ENCODE data around the gene TTC7B. TPM values are rescaled to one million over a fixed set of nuclear protein-coding genes. Genes with fewer than 3 reads are reported as not detected.

TTC7B gene
- polyA plus RNA-seq, 1 donor (not counting 4 experiments of a cell fraction or from before 2014, with no cell fraction given), result 21.4 TPM

DNA sequence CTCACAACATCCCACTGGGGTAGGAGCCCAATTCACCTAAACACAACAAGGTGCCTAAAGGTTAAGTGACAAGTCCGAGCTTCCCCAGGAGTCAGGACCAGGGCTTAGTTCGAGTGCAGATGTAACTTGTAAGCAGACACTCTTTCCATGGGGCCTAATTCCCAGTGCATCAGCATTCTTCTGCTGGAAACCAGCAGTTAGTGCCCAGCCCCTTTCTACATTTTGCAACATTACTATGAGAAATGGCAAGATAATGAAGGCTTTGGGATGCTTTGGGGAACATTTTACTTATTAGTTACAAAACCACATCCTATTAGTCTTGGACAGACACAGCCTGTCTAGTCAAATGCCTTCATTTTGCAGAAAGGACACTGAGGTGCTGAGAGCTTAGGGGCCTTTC is 239.6 kb downstream of the TTC7B start:
- FAIRE-seq (no peak), DNase-seq (ENCODE audit: low read depth, low spot score) (no peak)
- Histone ChIP-seq H3K4me2 (ENCODE audit: control insufficient read depth, extremely low read depth, insufficient read depth, low read depth, low read length) (no peak overlapping the region), H3K27me3 (ENCODE audit: control insufficient read depth, extremely low read depth, insufficient read depth, low read length) (no peaks in the 10 kb centered on the region), H3K9ac (ENCODE audit: control insufficient read depth, extremely low read depth, insufficient read depth, low read length) (no peak overlapping the region), H4K20me1 (ENCODE audit: control insufficient read depth, extremely low read depth, insufficient read depth, low read length) (no peaks in the 10 kb centered on the region), H3K79me2 (ENCODE audit: control insufficient read depth, insufficient read depth, low read length) (no peaks in the 10 kb centered on the region), H3K4me1 (ENCODE audit: control insufficient read depth, extremely low read depth, insufficient read depth, low read length) (no peaks in the 10 kb centered on the region), H3K4me3 (ENCODE audit: control insufficient read depth in 2 of 3, extremely low read depth in 1 of 3, insufficient read depth in 2 of 3, low read depth in 1 of 3, low read length in 3 of 3) (no peak overlapping the region), H3K36me3 (ENCODE audit: control insufficient read depth in 2 of 2, extremely low read depth in 1 of 2, insufficient read depth in 2 of 2, low read length in 2 of 2) (peaks cover 0 to 10% of the 10 kb centered on the region in 2 experiments), H2AFZ (ENCODE audit: control insufficient read depth, low read length) (no peak overlapping the region), H3K27ac (ENCODE audit: control insufficient read depth, insufficient read depth, low read length) (no peak overlapping the region), H3K9me3 (ENCODE audit: control insufficient read depth, low read depth, low read length) (no peaks in the 10 kb centered on the region), H3K9me1 (ENCODE audit: control insufficient read depth, extremely low read depth, insufficient read depth, low read length) (no peaks in the 10 kb centered on the region)
- no peak for TF ChIP-seq EZH2 (IDR thresholded peaks at IDR 0.05; ENCODE audit: low read length)
- TF ChIP-seq, protein P1, sequence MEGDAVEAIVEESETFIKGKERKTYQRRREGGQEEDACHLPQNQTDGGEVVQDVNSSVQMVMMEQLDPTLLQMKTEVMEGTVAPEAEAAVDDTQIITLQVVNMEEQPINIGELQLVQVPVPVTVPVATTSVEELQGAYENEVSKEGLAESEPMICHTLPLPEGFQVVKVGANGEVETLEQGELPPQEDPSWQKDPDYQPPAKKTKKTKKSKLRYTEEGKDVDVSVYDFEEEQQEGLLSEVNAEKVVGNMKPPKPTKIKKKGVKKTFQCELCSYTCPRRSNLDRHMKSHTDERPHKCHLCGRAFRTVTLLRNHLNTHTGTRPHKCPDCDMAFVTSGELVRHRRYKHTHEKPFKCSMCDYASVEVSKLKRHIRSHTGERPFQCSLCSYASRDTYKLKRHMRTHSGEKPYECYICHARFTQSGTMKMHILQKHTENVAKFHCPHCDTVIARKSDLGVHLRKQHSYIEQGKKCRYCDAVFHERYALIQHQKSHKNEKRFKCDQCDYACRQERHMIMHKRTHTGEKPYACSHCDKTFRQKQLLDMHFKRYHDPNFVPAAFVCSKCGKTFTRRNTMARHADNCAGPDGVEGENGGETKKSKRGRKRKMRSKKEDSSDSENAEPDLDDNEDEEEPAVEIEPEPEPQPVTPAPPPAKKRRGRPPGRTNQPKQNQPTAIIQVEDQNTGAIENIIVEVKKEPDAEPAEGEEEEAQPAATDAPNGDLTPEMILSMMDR (optimal IDR thresholded peaks at IDR 0.05 in 1 of 3, IDR thresholded peaks at IDR 0.05 in 1 of 3, conservative IDR thresholded peaks at IDR 0.05 in 1 of 3; ENCODE audit: extremely low read depth in 1 of 3, insufficient read depth in 2 of 3, low read length in 3 of 3), result no peak
- dilution Hi-C loops (cut with MboI; ENCODE audit: extremely low pct_ligation_motif_present, low sequenced_read_pairs), result no loop called here

DNA sequence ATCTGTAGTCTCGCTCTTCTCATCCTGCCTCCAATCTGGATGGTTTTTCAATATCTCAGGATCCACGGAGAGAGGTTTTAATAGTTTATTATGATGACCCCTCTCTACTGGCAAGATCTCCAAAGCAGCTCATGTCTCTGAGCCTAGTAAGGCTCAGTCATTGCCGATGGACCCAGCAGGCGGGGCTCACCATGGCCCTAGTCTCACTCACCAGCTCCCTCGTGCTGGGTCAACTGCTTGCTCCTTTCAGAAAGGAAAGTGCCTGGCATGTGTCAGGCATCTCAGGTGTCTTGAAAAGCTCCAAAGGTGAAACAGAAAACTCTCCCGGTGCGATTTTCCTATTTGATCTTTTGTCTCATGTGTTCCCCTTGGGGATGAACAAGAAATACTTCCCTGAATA is 240.4 kb downstream of the TTC7B start:
- Histone ChIP-seq H3K27me3 (ENCODE audit: control insufficient read depth, extremely low read depth, insufficient read depth, low read length) (no peaks in the 10 kb centered on the region), H3K27ac (ENCODE audit: control insufficient read depth, insufficient read depth, low read length) (no peak overlapping the region), H4K20me1 (ENCODE audit: control insufficient read depth, extremely low read depth, insufficient read depth, low read length) (no peaks in the 10 kb centered on the region), H3K36me3 (ENCODE audit: control insufficient read depth in 2 of 2, extremely low read depth in 1 of 2, insufficient read depth in 2 of 2, low read length in 2 of 2) (peaks cover 0 to 10% of the 10 kb centered on the region in 2 experiments), H2AFZ (ENCODE audit: control insufficient read depth, low read length) (no peak overlapping the region), H3K4me2 (ENCODE audit: control insufficient read depth, extremely low read depth, insufficient read depth, low read depth, low read length) (no peak overlapping the region), H3K9ac (ENCODE audit: control insufficient read depth, extremely low read depth, insufficient read depth, low read length) (no peak overlapping the region), H3K4me1 (ENCODE audit: control insufficient read depth, extremely low read depth, insufficient read depth, low read length) (no peaks in the 10 kb centered on the region), H3K9me1 (ENCODE audit: control insufficient read depth, extremely low read depth, insufficient read depth, low read length) (no peaks in the 10 kb centered on the region), H3K79me2 (ENCODE audit: control insufficient read depth, insufficient read depth, low read length) (no peaks in the 10 kb centered on the region), H3K4me3 (ENCODE audit: control insufficient read depth in 2 of 3, extremely low read depth in 1 of 3, insufficient read depth in 2 of 3, low read depth in 1 of 3, low read length in 3 of 3) (no peak overlapping the region), H3K9me3 (ENCODE audit: control insufficient read depth, low read depth, low read length) (no peaks in the 10 kb centered on the region)
- dilution Hi-C loops (cut with MboI; ENCODE audit: extremely low pct_ligation_motif_present, low sequenced_read_pairs), result no loop called here
- no peak for FAIRE-seq
- no peak for DNase-seq (ENCODE audit: low read depth, low spot score)
- TF ChIP-seq EZH2 (IDR thresholded peaks at IDR 0.05; ENCODE audit: low read length), result no peak
- TF ChIP-seq, protein P1 (optimal IDR thresholded peaks at IDR 0.05 in 1 of 3, IDR thresholded peaks at IDR 0.05 in 1 of 3, conservative IDR thresholded peaks at IDR 0.05 in 1 of 3; ENCODE audit: extremely low read depth in 1 of 3, insufficient read depth in 2 of 3, low read length in 3 of 3), result no peak

All from keratinocyte (primary cell).